Endodermal cell (in vitro differentiated cells): ENCODE data around the gene TTC31. TPM values are rescaled to one million over a fixed set of nuclear protein-coding genes. Genes with fewer than 3 reads are reported as not detected.

ENCODE experiments used
- DNase-seq: peaks from one replicate; pipeline ENCODE4 v3.0.0-alpha.2; 2017
- H3K27ac ChIP-seq: 2 replicates; pipeline ENCODE4 v1.5.1; 2013; ENCODE audit warnings: mild to moderate bottlenecking, low read depth, low read length, moderate library complexity
- H3K27me3 ChIP-seq: 2 replicates; pipeline ENCODE4 v1.6.1; 2013; ENCODE audit warnings: mild to moderate bottlenecking, low read length, moderate library complexity; ENCODE audit not compliant: insufficient read depth, control insufficient read depth, poor library complexity, severe bottlenecking
- H3K36me3 ChIP-seq: 2 replicates; pipeline ENCODE4 v1.7.0; 2013; ENCODE audit warnings: mild to moderate bottlenecking, low read length, moderate library complexity; ENCODE audit not compliant: control insufficient read depth, insufficient read depth
- H3K4me1 ChIP-seq: one replicate; pipeline ENCODE4 v1.7.0; 2013; ENCODE audit warnings: low read length; ENCODE audit not compliant: control insufficient read depth, insufficient read depth
- H3K4me3 ChIP-seq: 2 replicates; pipeline ENCODE4 v1.5.1; 2013; ENCODE audit warnings: mild to moderate bottlenecking, low read length, moderate library complexity
- H3K9ac ChIP-seq: 2 replicates; pipeline ENCODE4 v1.6.1; 2013; ENCODE audit warnings: mild to moderate bottlenecking, low read length, moderate library complexity; ENCODE audit not compliant: poor library complexity, severe bottlenecking; ENCODE audit errors: extremely low read depth
- H3K9me3 ChIP-seq: 2 replicates; pipeline ENCODE4 v1.6.1; 2013; ENCODE audit warnings: mild to moderate bottlenecking, low read length, moderate library complexity; ENCODE audit not compliant: control insufficient read depth
- H3K27ac Mint-ChIP-seq: 2 replicates; pipeline ENCODE4 v1.8.0; 2020; ENCODE audit warnings: mixed read lengths
- H3K27me3 Mint-ChIP-seq: 2 replicates; pipeline ENCODE4 v1.8.0; 2021; ENCODE audit warnings: mild to moderate bottlenecking, mixed read lengths; ENCODE audit not compliant: insufficient read depth
- H3K36me3 Mint-ChIP-seq: 2 replicates; pipeline ENCODE4 v1.8.0; 2020; ENCODE audit warnings: low read depth, mixed read lengths
- H3K4me1 Mint-ChIP-seq: 2 replicates; pipeline ENCODE4 v1.8.0; 2020; ENCODE audit warnings: mixed read lengths
- H3K4me3 Mint-ChIP-seq: 2 replicates; pipeline ENCODE4 v1.8.0; 2020; ENCODE audit warnings: mild to moderate bottlenecking, moderate library complexity, mixed read lengths
- H3K9me3 Mint-ChIP-seq: 2 replicates; pipeline ENCODE4 v1.8.0; 2020; ENCODE audit warnings: mild to moderate bottlenecking, mixed read lengths
- CTCF ChIP-seq: fragments of 200-600 bp; sonication (generic); conservative IDR thresholded peaks from 2 replicates; pipeline ENCODE4 v1.5.0; 2021; ENCODE audit warnings: antibody characterized with exemption, mild to moderate bottlenecking
- WGBS, 2 experiments: methylation state at CpG; one replicate each; pipeline versions ENCODE4 v1.1.5 to v1.1.7; 2013; ENCODE audit warnings: missing lambda C conversion rate in 2 of 2, mixed read lengths in 1 of 2; ENCODE audit not compliant: insufficient coverage in 1 of 2, insufficient read length in 1 of 2; 5-methylcytosine and 5-hydroxymethylcytosine counted together
- long read RNA-seq, 4 experiments: library from polyadenylated mRNA in 2 of 4; library from RNA in 1 of 4; library from capped mRNA in 1 of 4; stranded (forward) in 3 of 4; unstranded in 1 of 4; transcript quantifications; one replicate each; pipeline ENCODE4 v2.0.0, GENCODE V29; 2020 to 2021; ENCODE audit warnings: inconsistent platforms in 1 of 4
- polyA plus RNA-seq, 2 experiments: library from polyadenylated mRNA; stranded (reverse); fragments of 50-300 nt; gene quantifications; one replicate each; pipeline ENCODE4 v1.2.3, GENCODE V29; 2013
- total RNA-seq, 2 donors: library from RNA; stranded (reverse); fragmentation: NEBNext Ultra II Directional in 1 of 2; extraction: Animal tissue kit (Norgen Biotek cat#: 25700) in 1 of 2; gene quantifications; 2 replicates in 1 of 2; 3 replicates in 1 of 2; pipeline ENCODE4 v1.2.1, GENCODE V29; 2021

The TTC31 gene
- 10 to 100 TPM; 31.5 to 32.4 TPM for total RNA-seq
- polyA plus RNA-seq (2013, experiment 1 of 2) = 26.4 TPM
- polyA plus RNA-seq (2013, experiment 2 of 2) = 22.2 TPM
- long read RNA-seq, experiment 1, partial matches to known transcripts = 2 of 13 reads
- long read RNA-seq, experiment 1, other reads (novel, unspliced or antisense) = 8 of 13 reads
- long read RNA-seq, experiment 2, transcript TTC31-201 (13 exons, 3,235 nt) = major isoform, 6 of 41 reads
- long read RNA-seq, experiment 2, partial matches to known transcripts = 5 of 41 reads
- long read RNA-seq, experiment 2, other reads (novel, unspliced or antisense) = 30 of 41 reads
- long read RNA-seq, experiment 3, transcript TTC31-201 (13 exons, 3,235 nt) = major isoform, 24 of 85 reads
- long read RNA-seq, experiment 3, partial matches to known transcripts = 6 of 85 reads
- long read RNA-seq, experiment 3, other reads (novel, unspliced or antisense) = 54 of 85 reads
- long read RNA-seq, experiment 4, partial matches to known transcripts = 0 of 3 reads
- long read RNA-seq, experiment 4, other reads (novel, unspliced or antisense) = 2 of 3 reads

GRCh38 chr2:74482801-74483674 is at the start of gene TTC31, which contains the start of gene CCDC142:
Gene TTC31, plus strand, starts transcription at chr2:74483081. Its CDS starts 15 bp downstream, at chr2:74483096.
Gene CCDC142, minus strand, starts transcription at chr2:74482998. Its CDS starts 161 bp downstream, at chr2:74482837.
- Histone ChIP-seq H3K36me3 (peaks cover 17% of the 10 kb centered on the region), H3K4me1 (peaks cover 3% of the 10 kb centered on the region), H3K4me3 (peak within 1 kb of the TSS; percentile 96), H3K9me3 (no peaks in the 10 kb centered on the region), H3K27ac (peak within 1 kb of the TSS; percentile 69), H3K9ac (peak within 1 kb of the TSS; percentile 78), H3K27me3 (no peaks in the 10 kb centered on the region)
- peak within 1 kb of the TSS; percentile 98 for H3K27ac Mint-ChIP-seq
- peak within 1 kb of the TSS; percentile 86 for H3K4me3 Mint-ChIP-seq
- no peaks in the 10 kb centered on the region for H3K9me3 Mint-ChIP-seq
- peak; percentile 93 for TF ChIP-seq CTCF
- H3K27me3 Mint-ChIP-seq = no peaks in the 10 kb centered on the region
- 2% methylated on average over 40 to 50 of the region's 50 CpGs for WGBS, 2 experiments
- H3K36me3 Mint-ChIP-seq = peaks cover 29% of the 10 kb centered on the region
- peaks cover 8% of the 10 kb centered on the region for H3K4me1 Mint-ChIP-seq
- peak; percentile 98 for DNase-seq

- Mint-ChIP-seq H3K27ac (peak overlapping the region; percentile 82), H3K36me3 (peaks cover 50% of the 10 kb centered on the region), H3K4me1 (peaks cover 35% of the 10 kb centered on the region), H3K9me3 (no peaks in the 10 kb centered on the region), H3K27me3 (no peaks in the 10 kb centered on the region), H3K4me3 (no peak overlapping the region)
- peaks cover 70% of the 10 kb centered on the region for H3K36me3 ChIP-seq
- DNase-seq = no peak
- no peaks in the 10 kb centered on the region for H3K27me3 ChIP-seq
- 96% methylated on average over 33 to 43 of the region's 43 CpGs for WGBS, 2 experiments
- no peak overlapping the region for H3K9ac ChIP-seq
- no peak overlapping the region for H3K4me3 ChIP-seq
- no peaks in the 10 kb centered on the region for H3K9me3 ChIP-seq
- no peak overlapping the region for H3K27ac ChIP-seq
- peaks cover 12% of the 10 kb centered on the region for H3K4me1 ChIP-seq
- no peak for TF ChIP-seq CTCF
These were observed 46.6 kb upstream of the TTC31 start for GRCh38 chr2:74436111-74436805.
